Muscle of back (tissue), 11 donors: ENCODE measurements around the gene MAML3. TPM values are rescaled to one million over a fixed set of nuclear protein-coding genes. Genes with fewer than 3 reads are reported as not detected.
A peak's percentile ranks its signal among the peaks of the same experiment; 100 is the strongest.

Experiments used
- DNase-seq, 3 donors: peaks; one replicate each; pipeline versions ENCODE4 v3.0.0 to v3.0.0-alpha.2; 2013
- polyA plus RNA-seq, 10 donors: library from polyadenylated mRNA; unstranded; fragments of 120-200 nt; gene quantifications; one replicate each; pipeline ENCODE4 v1.2.1, GENCODE V29; 2013; ENCODE audit not compliant: insufficient read length in 10 of 10

Gene MAML3
- polyA plus RNA-seq, 10 donors = 3.3 to 6.1 (median 4.2) TPM

GRCh38 chr4:140076307-140076706, 77.7 kb downstream of the MAML3 start:
- DNase-seq = no peak

- peak in 1 of 3 donors; percentile 87 for DNase-seq
Observed at GRCh38 chr4:140071806-140072205, 82.2 kb downstream of the MAML3 start.

- DNase-seq = no peak
Observed at GRCh38 chr4:140070973-140071372, 83.0 kb downstream of the MAML3 start.

GRCh38 chr4:140070366-140070765, 83.6 kb downstream of the MAML3 start:
- no peak for DNase-seq

- no peak for DNase-seq
Observed at GRCh38 chr4:140069066-140069465, 84.9 kb downstream of the MAML3 start.

- no peak for DNase-seq
Observed at GRCh38 chr4:140068271-140068670, 85.7 kb downstream of the MAML3 start.

GRCh38 chr4:140066031-140066930, 87.7 kb downstream of the MAML3 start:
- no peak for DNase-seq

- no peak for DNase-seq
Observed at GRCh38 chr4:140065393-140065792, 88.6 kb downstream of the MAML3 start.

- DNase-seq = no peak
Observed at GRCh38 chr4:140061659-140062289, 92.2 kb downstream of the MAML3 start.

GRCh38 chr4:140061194-140061593, 92.8 kb downstream of the MAML3 start:
- no peak for DNase-seq

- no peak for DNase-seq
Observed at GRCh38 chr4:140059159-140059558, 94.8 kb downstream of the MAML3 start.

- no peak for DNase-seq
Observed at GRCh38 chr4:140057701-140058100, 96.3 kb downstream of the MAML3 start.

- DNase-seq = no peak
Observed at GRCh38 chr4:140056015-140056414, 98.0 kb downstream of the MAML3 start.

- DNase-seq = no peak
Observed at GRCh38 chr4:140054861-140055260, 99.1 kb downstream of the MAML3 start.

- no peak for DNase-seq
Observed at GRCh38 chr4:140053185-140053584, 100.8 kb downstream of the MAML3 start.

GRCh38 chr4:140052050-140052449, 101.9 kb downstream of the MAML3 start:
- DNase-seq = peak in 2 of 3 donors; percentile 24 to 50

- DNase-seq = no peak
Observed at GRCh38 chr4:140049849-140050637, 103.9 kb downstream of the MAML3 start.

GRCh38 chr4:140049024-140049848, 104.7 kb downstream of the MAML3 start:
- DNase-seq = peak; percentile 43 to 79 (median 44)

GRCh38 chr4:140048419-140048995, 105.5 kb downstream of the MAML3 start:
- no peak for DNase-seq

GRCh38 chr4:140047786-140048185, 106.2 kb downstream of the MAML3 start:
- no peak for DNase-seq
